ENCODE data around the gene TSPAN5.

Gene TSPAN5

DNA sequence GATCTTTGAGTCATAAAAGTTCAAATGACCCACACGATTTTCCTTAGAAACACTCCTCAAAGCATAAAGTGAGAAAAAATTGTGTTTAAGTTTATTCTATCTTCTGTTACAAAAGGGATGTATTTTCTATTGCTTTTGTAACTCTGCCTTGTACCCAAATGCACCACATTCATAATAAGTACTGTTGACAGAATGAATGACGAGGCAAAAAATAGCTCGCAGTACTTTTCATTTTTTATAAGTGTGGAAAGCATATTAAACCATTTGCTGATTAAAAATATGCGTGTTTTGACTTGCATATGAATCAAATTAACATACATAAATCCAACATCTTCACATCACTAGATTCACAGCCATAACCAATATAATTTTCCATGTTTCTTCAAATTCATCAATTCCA, 11.2 kb upstream of the TSPAN5 start:
- Histone ChIP-seq H3K4me3 (ENCODE audit: low read length) (no peak overlapping the region), H3K36me3 (ENCODE audit: control insufficient read depth, insufficient read depth, low read length) (no peaks in the 10 kb centered on the region), H3K27ac (ENCODE audit: low read depth, low read length) (no peak overlapping the region), H3K9ac (ENCODE audit: low read length) (no peak overlapping the region), H3K4me1 (ENCODE audit: control insufficient read depth, insufficient read depth, low read length) (no peaks in the 10 kb centered on the region), H3K27me3 (ENCODE audit: control insufficient read depth, insufficient read depth, low read length) (no peaks in the 10 kb centered on the region)

DNA sequence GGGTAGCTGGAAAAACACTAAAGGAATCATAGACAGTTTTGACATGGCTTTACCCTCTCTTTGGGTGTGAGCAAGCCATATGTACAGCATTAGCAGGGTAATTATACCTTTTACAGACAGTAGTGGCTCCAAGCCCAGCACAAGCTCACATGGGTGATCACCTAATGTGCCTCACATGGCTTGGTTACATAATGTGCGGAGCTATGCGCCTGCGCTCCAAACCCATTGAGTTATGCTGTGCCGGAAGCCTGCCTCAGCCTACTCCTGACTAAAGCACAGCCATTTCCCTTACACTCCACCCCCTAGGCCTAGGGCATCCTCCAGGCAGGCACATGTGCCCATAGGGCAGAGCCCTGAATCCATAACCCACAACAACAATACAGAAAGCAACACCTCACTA, 6.5 kb upstream of the TSPAN5 start:
- H3K27me3 ChIP-seq (ENCODE audit: control insufficient read depth, insufficient read depth, low read length), result no peaks in the 10 kb centered on the region
- no peaks in the 10 kb centered on the region for H3K4me1 ChIP-seq (ENCODE audit: control insufficient read depth, insufficient read depth, low read length)
- H3K9ac ChIP-seq (ENCODE audit: low read length), result no peak overlapping the region
- H3K4me3 ChIP-seq (ENCODE audit: low read length), result no peak overlapping the region
- H3K36me3 ChIP-seq (ENCODE audit: control insufficient read depth, insufficient read depth, low read length), result no peaks in the 10 kb centered on the region
- H3K27ac ChIP-seq (ENCODE audit: low read depth, low read length), result no peak overlapping the region

DNA sequence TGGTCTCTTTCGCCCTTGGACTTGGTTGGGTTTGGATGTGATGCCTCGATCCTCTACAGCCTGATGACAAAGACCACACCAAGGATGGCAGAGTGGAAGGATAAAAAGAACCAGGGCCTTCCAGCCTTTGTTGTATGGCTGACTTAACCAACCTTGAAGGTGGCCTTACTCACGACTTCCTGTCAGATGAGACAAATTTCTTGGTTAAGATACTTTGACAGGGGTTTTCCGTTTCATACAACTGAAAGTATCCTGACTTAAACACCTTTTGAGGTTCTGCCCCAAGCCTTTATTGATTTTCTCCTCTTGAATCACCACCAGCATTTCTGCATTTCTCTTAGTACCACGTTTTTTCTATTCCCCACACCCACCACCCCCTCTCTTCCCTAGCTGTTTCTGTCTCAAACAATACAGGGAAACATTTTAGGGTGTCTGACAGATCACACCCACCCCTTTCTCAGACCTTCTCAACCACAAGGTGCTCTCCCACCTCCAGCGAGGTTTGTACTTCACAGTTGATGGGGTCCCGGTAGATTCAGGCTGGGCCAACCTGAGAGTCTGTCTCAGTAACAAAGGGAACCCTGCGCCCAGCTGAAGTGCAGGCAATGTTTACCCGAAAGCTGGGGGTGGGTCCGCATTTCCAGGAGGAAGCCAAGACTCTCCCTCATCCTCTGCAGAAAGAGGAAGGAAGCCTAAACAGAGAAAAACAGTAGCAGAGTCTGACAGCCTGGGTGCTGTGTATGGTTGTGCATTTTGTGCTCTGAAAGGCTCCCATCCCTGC, 5.0 kb upstream of the TSPAN5 start:
- no peak overlapping the region for H3K27ac ChIP-seq (ENCODE audit: low read depth, low read length)
- no peak overlapping the region for H3K9ac ChIP-seq (ENCODE audit: low read length)
- no peaks in the 10 kb centered on the region for H3K4me1 ChIP-seq (ENCODE audit: control insufficient read depth, insufficient read depth, low read length)
- H3K27me3 ChIP-seq (ENCODE audit: control insufficient read depth, insufficient read depth, low read length), result no peaks in the 10 kb centered on the region
- no peaks in the 10 kb centered on the region for H3K36me3 ChIP-seq (ENCODE audit: control insufficient read depth, insufficient read depth, low read length)
- H3K4me3 ChIP-seq (ENCODE audit: low read length), result no peak overlapping the region

DNA sequence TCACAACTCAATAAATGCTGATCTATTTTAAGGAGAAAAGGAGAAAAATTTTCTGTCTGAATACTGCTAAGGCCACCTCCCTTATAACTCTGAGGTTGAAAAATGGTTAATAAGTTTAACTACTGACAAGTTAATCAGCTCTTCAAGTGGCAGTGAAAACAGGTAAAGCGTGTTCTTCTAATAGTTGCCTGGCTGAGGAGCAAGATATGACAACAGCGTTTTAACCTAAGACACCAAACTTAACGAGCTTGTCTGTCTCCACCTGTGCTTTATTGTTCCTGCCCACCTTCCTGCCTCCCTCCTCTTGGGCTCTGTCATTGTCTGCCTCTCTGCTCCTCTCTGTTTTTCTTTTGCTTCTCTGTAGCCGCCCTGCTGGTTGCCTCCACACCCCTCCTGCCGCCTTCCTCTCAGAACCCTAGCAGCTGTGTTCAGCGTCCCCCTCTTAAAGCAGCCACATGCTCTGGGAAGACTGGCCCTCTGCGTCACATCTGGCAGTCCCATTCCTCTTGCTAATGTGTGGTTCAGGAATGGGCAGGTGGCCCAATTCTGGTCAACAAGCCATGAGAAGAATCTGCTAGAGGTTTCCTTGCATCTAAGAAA, 4.3 kb upstream of the TSPAN5 start:
- Histone ChIP-seq H3K27ac (ENCODE audit: low read depth, low read length) (no peak overlapping the region), H3K36me3 (ENCODE audit: control insufficient read depth, insufficient read depth, low read length) (no peaks in the 10 kb centered on the region), H3K27me3 (ENCODE audit: control insufficient read depth, insufficient read depth, low read length) (no peaks in the 10 kb centered on the region), H3K4me1 (ENCODE audit: control insufficient read depth, insufficient read depth, low read length) (no peaks in the 10 kb centered on the region), H3K9ac (ENCODE audit: low read length) (no peak overlapping the region), H3K4me3 (ENCODE audit: low read length) (no peak overlapping the region)

DNA sequence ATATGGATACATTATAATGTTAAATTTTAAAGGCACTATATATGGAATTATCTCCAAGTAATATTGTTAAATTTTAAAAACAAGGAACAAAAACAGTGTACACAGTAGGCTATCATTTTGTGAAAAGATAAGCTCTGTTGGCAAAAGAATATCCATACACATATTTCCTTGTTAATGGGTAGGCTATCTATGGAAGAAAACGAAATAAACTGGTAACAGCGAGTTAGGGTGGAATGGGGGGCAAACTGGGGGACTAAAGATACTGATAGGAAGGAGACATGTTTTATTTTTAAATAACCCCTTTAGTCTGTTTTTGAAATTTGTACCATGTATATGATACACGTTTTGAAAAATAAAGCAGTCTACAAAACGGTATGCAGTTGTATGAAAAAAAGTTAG, 3.6 kb upstream of the TSPAN5 start:
- Histone ChIP-seq H3K4me3 (ENCODE audit: low read length) (no peak overlapping the region), H3K27ac (ENCODE audit: low read depth, low read length) (no peak overlapping the region), H3K4me1 (ENCODE audit: control insufficient read depth, insufficient read depth, low read length) (no peaks in the 10 kb centered on the region)

DNA sequence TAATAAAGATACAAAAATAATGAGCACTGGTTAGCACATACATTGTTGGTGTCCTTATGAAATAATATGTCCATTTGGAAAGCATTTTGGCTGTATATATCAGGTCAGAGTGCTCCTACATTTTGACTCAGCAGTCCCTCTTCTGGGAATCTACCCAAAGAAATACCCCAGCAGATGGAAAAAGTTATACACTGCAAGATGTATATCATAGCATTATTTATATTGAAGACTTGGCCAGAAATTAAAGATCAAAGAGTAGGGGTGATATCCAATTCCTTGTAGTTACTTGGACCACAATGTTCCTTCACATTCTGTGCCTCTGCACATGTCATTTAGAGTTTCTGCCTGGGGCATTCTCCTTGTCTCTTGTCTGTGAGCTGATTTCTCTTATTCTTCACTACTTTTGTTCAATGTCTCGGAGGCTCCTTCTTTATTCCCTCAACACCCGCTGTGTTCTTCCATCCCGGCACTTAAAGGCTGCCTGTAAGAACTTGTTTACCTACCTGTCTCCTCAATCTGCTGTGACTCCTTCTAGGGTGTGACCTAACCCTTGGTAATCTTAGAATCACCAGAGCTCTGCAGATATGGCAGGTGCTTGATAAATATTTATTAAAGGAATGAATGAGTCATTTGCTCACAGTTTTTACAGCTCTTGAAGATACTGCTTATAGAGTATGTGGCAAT, 3.1 kb upstream of the TSPAN5 start:
- Histone ChIP-seq H3K4me3 (ENCODE audit: low read length) (no peak overlapping the region), H3K9ac (ENCODE audit: low read length) (no peak overlapping the region), H3K4me1 (ENCODE audit: control insufficient read depth, insufficient read depth, low read length) (no peaks in the 10 kb centered on the region), H3K36me3 (ENCODE audit: control insufficient read depth, insufficient read depth, low read length) (no peaks in the 10 kb centered on the region), H3K27ac (ENCODE audit: low read depth, low read length) (no peak overlapping the region), H3K27me3 (ENCODE audit: control insufficient read depth, insufficient read depth, low read length) (no peaks in the 10 kb centered on the region)

More for the DNA sequence above, 3.6 kb upstream of the TSPAN5 start:
- Histone ChIP-seq H3K9ac (ENCODE audit: low read length) (no peak overlapping the region), H3K36me3 (ENCODE audit: control insufficient read depth, insufficient read depth, low read length) (no peaks in the 10 kb centered on the region), H3K27me3 (ENCODE audit: control insufficient read depth, insufficient read depth, low read length) (no peaks in the 10 kb centered on the region)

DNA sequence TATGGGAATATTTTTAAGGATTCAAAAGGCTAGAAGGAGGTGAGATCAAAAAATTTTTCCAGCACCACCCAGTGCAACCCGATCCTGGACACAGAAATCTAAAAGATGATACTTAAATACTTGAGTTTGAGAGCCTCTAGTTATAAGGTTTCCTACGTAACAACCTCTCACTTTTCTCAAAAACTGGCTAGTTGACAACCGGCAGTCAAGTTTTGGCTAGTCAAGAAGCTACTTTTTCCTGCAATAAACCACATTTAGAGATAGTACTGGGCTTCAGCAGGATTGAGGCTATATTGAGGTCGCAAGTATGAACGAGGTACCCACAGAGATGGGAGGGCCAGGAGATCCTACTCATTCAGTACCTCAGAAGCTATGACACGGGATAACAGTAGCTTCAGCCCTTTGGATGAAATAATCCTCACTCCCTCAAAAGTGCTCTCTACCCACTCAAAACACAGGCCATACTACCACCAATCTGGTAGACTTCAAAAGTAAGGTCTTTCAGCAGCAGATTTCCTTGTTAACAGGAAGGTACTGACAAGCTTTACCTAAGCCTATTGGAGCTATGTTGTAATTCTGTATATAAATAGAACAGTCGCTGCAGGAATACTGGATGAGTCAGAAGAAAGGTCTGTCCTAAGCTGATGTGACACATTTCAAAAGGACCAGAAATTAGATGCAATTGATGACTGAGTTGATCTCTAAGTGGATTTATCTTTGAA, 1.5 kb upstream of the TSPAN5 start:
- Histone ChIP-seq H3K9ac (ENCODE audit: low read length) (no peak overlapping the region), H3K36me3 (ENCODE audit: control insufficient read depth, insufficient read depth, low read length) (no peaks in the 10 kb centered on the region), H3K4me3 (ENCODE audit: low read length) (no peak overlapping the region), H3K4me1 (ENCODE audit: control insufficient read depth, insufficient read depth, low read length) (no peaks in the 10 kb centered on the region), H3K27me3 (ENCODE audit: control insufficient read depth, insufficient read depth, low read length) (no peaks in the 10 kb centered on the region), H3K27ac (ENCODE audit: low read depth, low read length) (no peak overlapping the region)

DNA sequence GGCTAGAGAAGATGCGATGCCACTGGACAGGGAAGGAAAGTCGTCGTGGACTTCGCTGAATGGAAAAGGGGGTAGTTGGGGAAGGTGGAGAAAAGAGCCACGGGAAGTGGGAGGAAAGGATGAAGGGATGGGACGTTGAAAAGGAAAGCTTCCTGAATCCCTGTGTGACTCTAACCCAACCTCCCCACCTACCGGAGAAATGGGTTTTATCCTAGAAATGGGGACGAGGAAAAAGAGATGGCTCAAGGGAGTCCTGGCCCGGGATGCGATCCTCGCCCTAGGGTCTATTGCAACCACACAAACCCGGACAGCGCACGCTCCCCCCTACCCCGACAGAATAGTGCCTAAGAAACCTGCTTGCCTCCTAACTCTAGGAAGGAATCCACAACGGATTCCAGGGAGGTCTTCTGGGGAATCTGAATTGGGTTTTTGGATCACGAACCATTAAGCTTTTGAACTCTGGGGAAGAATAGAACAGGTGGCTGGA, 738 bp upstream of the TSPAN5 start:
- H3K9ac ChIP-seq (ENCODE audit: low read length), result peak overlapping the region; percentile 36
- H3K36me3 ChIP-seq (ENCODE audit: control insufficient read depth, insufficient read depth, low read length), result no peaks in the 10 kb centered on the region
- peak overlapping the region; percentile 38 for H3K27ac ChIP-seq (ENCODE audit: low read depth, low read length)
- H3K4me1 ChIP-seq (ENCODE audit: control insufficient read depth, insufficient read depth, low read length), result no peaks in the 10 kb centered on the region
- H3K27me3 ChIP-seq (ENCODE audit: control insufficient read depth, insufficient read depth, low read length), result no peaks in the 10 kb centered on the region
- H3K4me3 ChIP-seq (ENCODE audit: low read length), result peak overlapping the region; percentile 72

DNA sequence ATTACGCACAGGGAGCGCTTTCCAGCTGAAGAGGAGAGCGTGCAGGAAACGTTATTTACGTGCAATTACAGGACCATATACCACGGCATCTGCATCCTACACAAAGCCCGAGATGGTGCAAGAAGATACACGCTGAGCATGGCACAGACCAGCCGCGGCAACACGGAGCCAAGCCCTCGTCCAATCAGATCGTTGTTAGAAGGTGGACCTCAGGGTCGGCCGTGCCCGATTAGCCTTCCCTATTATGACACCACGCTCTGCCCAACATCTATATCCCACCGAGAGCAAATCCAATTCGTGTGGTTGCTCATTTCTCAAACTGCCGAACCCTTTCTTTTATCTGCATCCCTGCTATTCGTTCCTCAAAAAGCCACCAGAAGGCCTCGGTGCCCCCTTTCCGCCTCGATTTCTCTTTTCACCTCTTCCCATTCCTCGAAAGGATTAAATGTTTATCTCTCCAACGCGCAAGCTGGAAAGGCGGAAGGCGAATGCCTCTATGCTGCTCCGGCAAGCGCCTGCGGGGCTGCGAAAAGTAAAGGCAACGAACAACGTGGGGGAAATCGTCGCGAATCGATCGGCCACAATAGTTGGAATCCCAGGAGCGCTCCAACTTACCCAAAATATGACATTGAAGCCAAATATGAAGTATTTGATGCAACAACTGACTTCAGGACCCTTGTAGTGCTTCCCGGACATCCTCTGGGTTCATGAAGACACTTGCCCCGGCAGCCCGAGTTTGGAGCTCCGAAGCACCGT, 702 bp downstream of the TSPAN5 start:
- Histone ChIP-seq H3K4me1 (ENCODE audit: control insufficient read depth, insufficient read depth, low read length) (no peaks in the 10 kb centered on the region), H3K27ac (ENCODE audit: low read depth, low read length) (peak overlapping the region; percentile 48), H3K4me3 (ENCODE audit: low read length) (peak overlapping the region; percentile 75)

DNA sequence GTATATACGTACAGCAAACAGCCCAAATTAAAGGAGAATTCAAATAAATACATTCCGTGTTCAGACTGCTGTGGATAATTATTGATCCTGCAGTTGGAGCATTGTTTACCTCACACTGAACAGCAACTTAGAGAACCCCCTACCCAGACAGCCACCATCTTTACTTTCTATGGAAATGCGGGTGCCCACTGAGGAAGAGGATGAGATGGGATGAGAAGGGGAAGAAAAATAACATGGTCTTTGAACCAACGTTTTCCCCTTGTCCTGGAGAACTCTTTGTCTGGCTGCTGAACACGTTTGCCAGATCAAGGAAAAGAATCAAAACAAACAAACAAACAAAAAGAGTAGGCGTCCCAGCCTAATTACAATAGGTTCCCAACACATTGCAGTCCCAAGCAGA, 1.5 kb downstream of the TSPAN5 start:
- H3K4me3 ChIP-seq (ENCODE audit: low read length), result peak overlapping the region; percentile 75
- no peaks in the 10 kb centered on the region for H3K27me3 ChIP-seq (ENCODE audit: control insufficient read depth, insufficient read depth, low read length)
- no peaks in the 10 kb centered on the region for H3K4me1 ChIP-seq (ENCODE audit: control insufficient read depth, insufficient read depth, low read length)
- H3K36me3 ChIP-seq (ENCODE audit: control insufficient read depth, insufficient read depth, low read length), result no peaks in the 10 kb centered on the region
- no peak overlapping the region for H3K27ac ChIP-seq (ENCODE audit: low read depth, low read length)
- no peak overlapping the region for H3K9ac ChIP-seq (ENCODE audit: low read length)

More for the DNA sequence above, 702 bp downstream of the TSPAN5 start:
- Histone ChIP-seq H3K27me3 (ENCODE audit: control insufficient read depth, insufficient read depth, low read length) (no peaks in the 10 kb centered on the region), H3K9ac (ENCODE audit: low read length) (peak overlapping the region; percentile 45), H3K36me3 (ENCODE audit: control insufficient read depth, insufficient read depth, low read length) (no peaks in the 10 kb centered on the region)

DNA sequence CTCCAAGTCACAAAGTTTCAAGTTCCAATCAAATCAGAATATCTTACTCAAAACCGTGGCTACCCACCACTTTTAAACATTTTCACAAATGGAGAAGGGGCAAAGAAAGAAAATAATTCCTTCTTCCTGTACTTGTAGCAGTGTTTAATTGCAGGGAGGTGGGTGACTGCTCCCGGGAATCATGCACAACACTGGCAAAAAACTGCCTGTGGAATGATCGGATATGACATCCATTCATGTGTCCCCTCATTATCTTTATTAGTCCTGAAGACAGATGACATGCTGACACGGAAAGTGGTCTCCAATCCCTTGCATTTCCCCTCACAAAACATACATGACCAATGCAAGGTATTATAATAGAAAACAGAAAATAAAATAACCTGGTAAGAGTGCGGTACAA, 2.0 kb downstream of the TSPAN5 start:
- no peaks in the 10 kb centered on the region for H3K4me1 ChIP-seq (ENCODE audit: control insufficient read depth, insufficient read depth, low read length)
- H3K36me3 ChIP-seq (ENCODE audit: control insufficient read depth, insufficient read depth, low read length), result no peaks in the 10 kb centered on the region
- no peaks in the 10 kb centered on the region for H3K27me3 ChIP-seq (ENCODE audit: control insufficient read depth, insufficient read depth, low read length)
- no peak overlapping the region for H3K9ac ChIP-seq (ENCODE audit: low read length)
- H3K4me3 ChIP-seq (ENCODE audit: low read length), result peak overlapping the region; percentile 75
- H3K27ac ChIP-seq (ENCODE audit: low read depth, low read length), result no peak overlapping the region
